HepG2 (cell line): Measurements from ENCODE around the gene MFNG. TPM values are rescaled to one million over a fixed set of nuclear protein-coding genes. Genes with fewer than 3 reads are reported as not detected.

ENCODE experiments used
- BRF2 ChIP-seq: sonication (generic); formaldehyde crosslinking; IDR thresholded peaks from 2 replicates; pipeline ENCODE4 v1.8.1; 2022; ENCODE audit warnings: mild to moderate bottlenecking, missing genetic modification reagents
- E2F5 ChIP-seq: sonication (generic); formaldehyde crosslinking; conservative IDR thresholded peaks from 2 replicates; pipeline ENCODE4 v1.4.0; 2020; ENCODE audit warnings: missing genetic modification reagents
- FIP1L1 ChIP-seq: fragments of 200-400 bp; formaldehyde crosslinking; IDR thresholded peaks from 2 replicates; pipeline ENCODE4 v1.6.1; 2018; ENCODE audit warnings: low read depth, mild to moderate bottlenecking, low read length, moderate library complexity, borderline replicate concordance; ENCODE audit not compliant: insufficient read depth
- GRHL1 ChIP-seq: sonication (generic); formaldehyde crosslinking; conservative IDR thresholded peaks from 2 replicates; pipeline ENCODE4 v1.8.0; 2022; ENCODE audit warnings: missing genetic modification reagents
- IKZF5 ChIP-seq: IDR thresholded peaks from 2 replicates; pipeline ENCODE4 v1.6.1; 2018; ENCODE audit warnings: missing genetic modification reagents, mild to moderate bottlenecking, missing compliant biosample characterization
- NPAS2 ChIP-seq: sonication (generic); formaldehyde crosslinking; IDR thresholded peaks from 2 replicates; pipeline ENCODE4 v1.8.0; 2022; ENCODE audit warnings: mild to moderate bottlenecking, missing genetic modification reagents, borderline replicate concordance
- RFX5 ChIP-seq: IDR thresholded peaks from 2 replicates; pipeline ENCODE4 v1.6.1; 2011; ENCODE audit warnings: low read depth, low read length, improper control_type of control experiment
- TFAP4 ChIP-seq: sonication (generic); IDR thresholded peaks from 2 replicates; pipeline ENCODE4 v1.6.1; 2016; ENCODE audit warnings: low read depth, borderline replicate concordance
- TFDP2 ChIP-seq: sonication (generic); formaldehyde crosslinking; IDR thresholded peaks from 2 replicates; pipeline ENCODE4 v1.4.0; 2020; ENCODE audit warnings: missing genetic modification reagents
- ZBTB33 ChIP-seq: sonication (generic); formaldehyde crosslinking; IDR thresholded peaks from 2 replicates; pipeline ENCODE4 v1.4.0; 2020; ENCODE audit warnings: missing genetic modification reagents
- ZNF280D ChIP-seq: sonication (generic); formaldehyde crosslinking; IDR thresholded peaks from 2 replicates; pipeline ENCODE4 v1.5.1; 2020; ENCODE audit warnings: mild to moderate bottlenecking, missing genetic modification reagents
- ZNF3 ChIP-seq: IDR thresholded peaks from 2 replicates; pipeline ENCODE4 v1.7.0; 2017; ENCODE audit warnings: inconsistent platforms
- ZNF414 ChIP-seq: sonication (generic); formaldehyde crosslinking; IDR thresholded peaks from 2 replicates; pipeline ENCODE4 v1.5.0; 2020; ENCODE audit warnings: missing genetic modification reagents
- ZNF501 ChIP-seq: sonication (generic); formaldehyde crosslinking; IDR thresholded peaks from 2 replicates; pipeline ENCODE4 v1.5.1; 2020; ENCODE audit warnings: mild to moderate bottlenecking, moderate library complexity, missing genetic modification reagents
- ZNF644 ChIP-seq: IDR thresholded peaks from 2 replicates; pipeline ENCODE4 v1.6.1; 2016; ENCODE audit warnings: low read depth
- ZSCAN30 ChIP-seq: sonication (generic); formaldehyde crosslinking; IDR thresholded peaks from 2 replicates; pipeline ENCODE4 v1.5.0; 2020; ENCODE audit warnings: mild to moderate bottlenecking, missing genetic modification reagents
- polyA plus RNA-seq, 8 experiments: library from polyadenylated mRNA; depleted of rRNA in 3 of 8; stranded (reverse) in 7 of 8; unstranded in 1 of 8; fragments of >200 nt; fragmentation: Illumina TruSeq in 4 of 8; extraction: Trizol in 4 of 8; gene quantifications; 2 replicates each; pipeline versions ENCODE4 v1.2.1 to v1.2.3, GENCODE V29; 2011 to 2016; ENCODE audit warnings: low read depth in 4 of 8, missing spikeins in 1 of 8, mixed read lengths in 1 of 8; ENCODE audit not compliant: insufficient read depth in 1 of 8
- total RNA-seq, 5 experiments: library from RNA; depleted of rRNA; stranded (reverse); fragments of >200 nt; fragmentation: Illumina TruSeq; extraction: Trizol; gene quantifications; 2 replicates each; pipeline ENCODE4 v1.2.3, GENCODE V29; 2016; ENCODE audit warnings: low read depth in 1 of 5

MFNG gene
- total and polyA plus RNA-seq, 2 of the 13 experiments (the other 11 are each of a cell fraction or from before 2014, with no cell fraction given), result 1.0 to 11.7 TPM

- TF ChIP-seq E2F5, result no peak
- TF ChIP-seq NPAS2 (CRISPR knock-in tag), result no peak
- no peak for TF ChIP-seq FIP1L1
- TF ChIP-seq BRF2 (CRISPR knock-in tag), result no peak
- TF ChIP-seq ZNF3, result no peak
- no peak for TF ChIP-seq RFX5
- TF ChIP-seq ZSCAN30 (CRISPR knock-in tag), result no peak
- TF ChIP-seq ZNF644 (CRISPR knock-in tag), result no peak
- no peak for TF ChIP-seq ZNF414 (CRISPR knock-in tag)
- TF ChIP-seq TFDP2 (CRISPR knock-in tag), result no peak
- no peak for TF ChIP-seq ZNF501 (CRISPR knock-in tag)
- no peak for TF ChIP-seq ZNF280D
- no peak for TF ChIP-seq ZBTB33 (CRISPR knock-in tag)
- TF ChIP-seq IKZF5 (CRISPR knock-in tag), result 0 out of 2 replicates have a peak, but pooled peaks have one; percentile 38
- no peak for TF ChIP-seq GRHL1
- no peak for TF ChIP-seq TFAP4
Measured at GRCh38 chr22:37462983-37463382, 23.2 kb downstream of the MFNG start (continued).
